K562 (cell line): ENCODE data around the gene ID1. TPM values are rescaled to one million over a fixed set of nuclear protein-coding genes. Genes with fewer than 3 reads are reported as not detected.
A peak's percentile ranks its signal among the peaks of the same experiment; 100 is the strongest.

Experiments
- JUND ChIP-seq, 2 experiments: IDR thresholded peaks; 2 replicates in 1 of 2; 3 replicates in 1 of 2; pipeline ENCODE4 v1.6.1; 2011; ENCODE audit warnings: borderline replicate concordance in 2 of 2, low read depth in 2 of 2, low read length in 2 of 2, improper control_type of control experiment in 1 of 2, missing biosample characterization in 1 of 2, missing genetic modification characterization in 1 of 2, missing genetic modification reagents in 1 of 2
- PHF20 ChIP-seq: fragments of 450-650 bp; IDR thresholded peaks from 2 replicates; pipeline ENCODE4 v1.6.1; 2018; ENCODE audit not compliant: partially characterized antibody
- RB1 ChIP-seq: fragments of 450-650 bp; IDR thresholded peaks from 2 replicates; pipeline ENCODE4 v1.6.1; 2017; ENCODE audit warnings: low read depth, mild to moderate bottlenecking
- SREBF2 ChIP-seq: sonication (generic); formaldehyde crosslinking; IDR thresholded peaks from 2 replicates; pipeline ENCODE4 v1.4.0; 2020; ENCODE audit warnings: mild to moderate bottlenecking, missing genetic modification reagents
- TAL1 ChIP-seq: fragments of 450-650 bp; IDR thresholded peaks from 2 replicates; pipeline ENCODE4 v1.6.1; 2016; ENCODE audit warnings: mild to moderate bottlenecking
- TFAM ChIP-seq: fragments of 250-450 bp; sonication (Bioruptor Pico); conservative IDR thresholded peaks from 2 replicates; pipeline ENCODE4 v1.5.0; 2021; ENCODE audit warnings: mild to moderate bottlenecking, moderate library complexity
- TRIM24 ChIP-seq, 2 experiments: fragments of 450-650 bp; IDR thresholded peaks; 2 replicates each; pipeline ENCODE4 v1.6.1; 2016
- ZBTB7A ChIP-seq: IDR thresholded peaks from 2 replicates; pipeline ENCODE4 v1.6.1; 2011; ENCODE audit warnings: low read depth, mild to moderate bottlenecking, low read length, moderate library complexity, borderline replicate concordance; ENCODE audit not compliant: control insufficient read depth
- ZNF197 ChIP-seq: fragments of 200-800 bp; sonication (Bioruptor generic); IDR thresholded peaks from 2 replicates; pipeline ENCODE4 v1.6.1; 2016; ENCODE audit warnings: low read depth, missing genetic modification characterization, missing compliant biosample characterization
- ZNF507 ChIP-seq: conservative IDR thresholded peaks from 2 replicates; pipeline ENCODE4 v1.6.1; 2017; ENCODE audit warnings: missing genetic modification characterization, missing compliant biosample characterization
- ZNF707 ChIP-seq: fragments of 250-450 bp; sonication (Bioruptor Pico); conservative IDR thresholded peaks from 2 replicates; pipeline ENCODE4 v1.8.0; 2022; ENCODE audit warnings: inconsistent platforms, mild to moderate bottlenecking, moderate library complexity
- polyA plus RNA-seq, 8 experiments: library from polyadenylated mRNA; depleted of rRNA in 4 of 8; stranded (reverse) in 5 of 8; unstranded in 3 of 8; fragments of >200 nt; fragmentation: Nextera tagmentation in 2 of 8; fragmentation: Illumina TruSeq in 1 of 8; extraction: Ambion mirVana in 2 of 8; extraction: Trizol in 1 of 8; gene quantifications; 2 replicates each; pipeline versions ENCODE4 v1.2.1 to v1.2.3, GENCODE V29; 2011 to 2014; ENCODE audit warnings: inconsistent platforms in 1 of 8, missing spikeins in 1 of 8
- total RNA-seq, 7 experiments: library from RNA; depleted of rRNA in 6 of 7; stranded (reverse); fragments of >200 nt in 6 of 7; fragmentation: Illumina TruSeq in 2 of 7; extraction: Trizol in 2 of 7; gene quantifications; 2 replicates each; pipeline versions ENCODE4 v1.2.1 to v1.2.3, GENCODE V29; 2011 to 2021; ENCODE audit warnings: low replicate concordance in 1 of 7
- TF ChIP-seq, protein P1 (sequence below), 2 experiments: IDR thresholded peaks; 2 replicates each; pipeline ENCODE4 v1.6.1; 2012; ENCODE audit warnings: improper control_type of control experiment in 2 of 2, low read depth in 2 of 2, low read length in 2 of 2, borderline replicate concordance in 1 of 2
- TF ChIP-seq, protein P2 (sequence below): IDR thresholded peaks from 2 replicates; pipeline ENCODE4 v1.6.1; 2016; ENCODE audit warnings: missing genetic modification characterization, missing compliant biosample characterization
- TF ChIP-seq, protein P3 (sequence below): fragments of 200-800 bp; sonication (Bioruptor generic); IDR thresholded peaks from 2 replicates; pipeline ENCODE4 v1.6.1; 2017; ENCODE audit warnings: missing genetic modification characterization, missing compliant biosample characterization
- TF ChIP-seq, protein P4 (sequence below), 2 experiments: fragments of 450-650 bp in 1 of 2; sonication (generic) in 1 of 2; formaldehyde crosslinking in 1 of 2; IDR thresholded peaks in 1 of 2; conservative IDR thresholded peaks in 1 of 2; 2 replicates each; pipeline versions ENCODE4 v1.6.1 to v1.8.1; 2016 to 2023; ENCODE audit warnings: mild to moderate bottlenecking in 2 of 2, moderate library complexity in 2 of 2, inconsistent platforms in 1 of 2, missing genetic modification reagents in 1 of 2
- TF ChIP-seq, protein P5 (sequence below): fragments of 450-650 bp; conservative IDR thresholded peaks from 2 replicates; pipeline ENCODE4 v1.6.1; 2016; ENCODE audit warnings: missing genetic modification characterization, low read depth, mild to moderate bottlenecking, missing compliant biosample characterization, moderate library complexity

Gene ID1
- total and polyA plus RNA-seq, 9 of the 15 experiments (the other 6 are each of a cell fraction or from before 2014, with no cell fraction given) = 1.4 to 358 (median 65.0) TPM

DNA sequence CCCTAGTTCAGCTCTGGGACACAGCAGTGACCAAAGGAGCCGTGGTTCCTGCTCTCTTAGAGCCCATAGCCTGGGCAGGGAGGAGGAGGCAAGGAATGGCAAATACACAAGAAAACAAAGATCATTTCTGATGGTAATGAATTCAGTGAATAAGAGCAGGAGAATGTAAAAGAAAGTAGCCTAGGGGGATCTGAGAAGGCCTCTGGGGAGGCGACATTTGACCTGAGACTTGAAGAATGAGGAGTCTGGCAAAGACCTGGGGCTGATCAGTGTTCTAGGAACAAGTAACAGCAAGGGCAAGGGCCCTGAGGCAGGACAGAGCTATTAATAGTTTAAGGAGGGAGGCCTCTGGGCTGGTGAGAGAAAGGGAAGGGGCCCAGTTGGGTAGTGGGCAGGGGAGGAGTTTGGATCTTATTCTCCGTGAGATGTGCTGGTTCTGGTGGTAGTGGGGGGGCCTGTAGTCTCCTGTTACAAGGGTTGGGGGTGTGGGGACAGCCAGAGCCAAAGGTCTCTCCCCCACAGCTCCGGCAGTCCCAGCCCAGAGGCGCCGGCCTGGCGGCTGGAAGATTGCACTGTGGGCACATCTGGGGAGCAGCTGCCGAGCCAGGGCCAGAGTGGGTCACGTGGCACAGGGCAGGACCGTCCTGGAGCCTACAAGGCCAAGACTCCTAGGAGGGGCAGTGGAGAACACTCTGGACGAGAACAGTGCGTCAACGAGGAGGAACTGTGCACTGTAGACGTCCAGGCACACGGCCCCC is 9.3 kb upstream of the ID1 start (continued):
- TF ChIP-seq, protein P1, sequence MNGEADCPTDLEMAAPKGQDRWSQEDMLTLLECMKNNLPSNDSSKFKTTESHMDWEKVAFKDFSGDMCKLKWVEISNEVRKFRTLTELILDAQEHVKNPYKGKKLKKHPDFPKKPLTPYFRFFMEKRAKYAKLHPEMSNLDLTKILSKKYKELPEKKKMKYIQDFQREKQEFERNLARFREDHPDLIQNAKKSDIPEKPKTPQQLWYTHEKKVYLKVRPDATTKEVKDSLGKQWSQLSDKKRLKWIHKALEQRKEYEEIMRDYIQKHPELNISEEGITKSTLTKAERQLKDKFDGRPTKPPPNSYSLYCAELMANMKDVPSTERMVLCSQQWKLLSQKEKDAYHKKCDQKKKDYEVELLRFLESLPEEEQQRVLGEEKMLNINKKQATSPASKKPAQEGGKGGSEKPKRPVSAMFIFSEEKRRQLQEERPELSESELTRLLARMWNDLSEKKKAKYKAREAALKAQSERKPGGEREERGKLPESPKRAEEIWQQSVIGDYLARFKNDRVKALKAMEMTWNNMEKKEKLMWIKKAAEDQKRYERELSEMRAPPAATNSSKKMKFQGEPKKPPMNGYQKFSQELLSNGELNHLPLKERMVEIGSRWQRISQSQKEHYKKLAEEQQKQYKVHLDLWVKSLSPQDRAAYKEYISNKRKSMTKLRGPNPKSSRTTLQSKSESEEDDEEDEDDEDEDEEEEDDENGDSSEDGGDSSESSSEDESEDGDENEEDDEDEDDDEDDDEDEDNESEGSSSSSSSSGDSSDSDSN (IDR thresholded peaks at IDR 0.05; ENCODE audit: borderline replicate concordance in 1 of 2, low read depth in 2 of 2, low read length in 2 of 2) = no peak
- no peak for TF ChIP-seq PHF20
- TF ChIP-seq TAL1 = no peak
- no peak for TF ChIP-seq JUND (IDR thresholded peaks at IDR 0.05; ENCODE audit: borderline replicate concordance, low read depth, low read length)
- TF ChIP-seq JUND (tag; IDR thresholded peaks at IDR 0.05; ENCODE audit: borderline replicate concordance, low read depth, low read length) = no peak
- TF ChIP-seq TRIM24 (IDR thresholded peaks at IDR 0.05) = no peak
- TF ChIP-seq, protein P2, sequence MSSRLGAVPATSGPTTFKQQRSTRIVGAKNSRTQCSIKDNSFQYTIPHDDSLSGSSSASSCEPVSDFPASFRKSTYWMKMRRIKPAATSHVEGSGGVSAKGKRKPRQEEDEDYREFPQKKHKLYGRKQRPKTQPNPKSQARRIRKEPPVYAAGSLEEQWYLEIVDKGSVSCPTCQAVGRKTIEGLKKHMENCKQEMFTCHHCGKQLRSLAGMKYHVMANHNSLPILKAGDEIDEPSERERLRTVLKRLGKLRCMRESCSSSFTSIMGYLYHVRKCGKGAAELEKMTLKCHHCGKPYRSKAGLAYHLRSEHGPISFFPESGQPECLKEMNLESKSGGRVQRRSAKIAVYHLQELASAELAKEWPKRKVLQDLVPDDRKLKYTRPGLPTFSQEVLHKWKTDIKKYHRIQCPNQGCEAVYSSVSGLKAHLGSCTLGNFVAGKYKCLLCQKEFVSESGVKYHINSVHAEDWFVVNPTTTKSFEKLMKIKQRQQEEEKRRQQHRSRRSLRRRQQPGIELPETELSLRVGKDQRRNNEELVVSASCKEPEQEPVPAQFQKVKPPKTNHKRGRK (tag) = no peak
- no peak for TF ChIP-seq ZNF507 (tag)
- TF ChIP-seq TFAM = no peak
- TF ChIP-seq, protein P3, sequence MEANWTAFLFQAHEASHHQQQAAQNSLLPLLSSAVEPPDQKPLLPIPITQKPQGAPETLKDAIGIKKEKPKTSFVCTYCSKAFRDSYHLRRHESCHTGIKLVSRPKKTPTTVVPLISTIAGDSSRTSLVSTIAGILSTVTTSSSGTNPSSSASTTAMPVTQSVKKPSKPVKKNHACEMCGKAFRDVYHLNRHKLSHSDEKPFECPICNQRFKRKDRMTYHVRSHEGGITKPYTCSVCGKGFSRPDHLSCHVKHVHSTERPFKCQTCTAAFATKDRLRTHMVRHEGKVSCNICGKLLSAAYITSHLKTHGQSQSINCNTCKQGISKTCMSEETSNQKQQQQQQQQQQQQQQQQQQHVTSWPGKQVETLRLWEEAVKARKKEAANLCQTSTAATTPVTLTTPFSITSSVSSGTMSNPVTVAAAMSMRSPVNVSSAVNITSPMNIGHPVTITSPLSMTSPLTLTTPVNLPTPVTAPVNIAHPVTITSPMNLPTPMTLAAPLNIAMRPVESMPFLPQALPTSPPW (CRISPR knock-in tag) = peak; percentile 37
- TF ChIP-seq, protein P4, sequence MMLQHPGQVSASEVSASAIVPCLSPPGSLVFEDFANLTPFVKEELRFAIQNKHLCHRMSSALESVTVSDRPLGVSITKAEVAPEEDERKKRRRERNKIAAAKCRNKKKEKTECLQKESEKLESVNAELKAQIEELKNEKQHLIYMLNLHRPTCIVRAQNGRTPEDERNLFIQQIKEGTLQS (IDR thresholded peaks at IDR 0.05) = no peak
- TF ChIP-seq, protein P4 (CRISPR knock-in tag; conservative IDR thresholded peaks at IDR 0.05) = no peak
- no peak for TF ChIP-seq ZNF707 (CRISPR knock-in tag)
- peak; percentile 56; the same call in 1 of the 2 replicates for TF ChIP-seq ZBTB7A
- TF ChIP-seq, protein P5, sequence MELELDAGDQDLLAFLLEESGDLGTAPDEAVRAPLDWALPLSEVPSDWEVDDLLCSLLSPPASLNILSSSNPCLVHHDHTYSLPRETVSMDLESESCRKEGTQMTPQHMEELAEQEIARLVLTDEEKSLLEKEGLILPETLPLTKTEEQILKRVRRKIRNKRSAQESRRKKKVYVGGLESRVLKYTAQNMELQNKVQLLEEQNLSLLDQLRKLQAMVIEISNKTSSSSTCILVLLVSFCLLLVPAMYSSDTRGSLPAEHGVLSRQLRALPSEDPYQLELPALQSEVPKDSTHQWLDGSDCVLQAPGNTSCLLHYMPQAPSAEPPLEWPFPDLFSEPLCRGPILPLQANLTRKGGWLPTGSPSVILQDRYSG (tag) = no peak
- no peak for TF ChIP-seq ZNF197
- TF ChIP-seq SREBF2 = no peak
- TF ChIP-seq RB1 = peak; percentile 54; the same call in 1 of the 2 replicates
